Bronchial epithelial cell (primary cell): ENCODE measurements around the gene DOCK9. TPM values are rescaled to one million over a fixed set of nuclear protein-coding genes. Genes with fewer than 3 reads are reported as not detected.

Experiments
- DNase-seq: peaks from one replicate; pipeline ENCODE4 v3.0.0-alpha.2; 2010; ENCODE audit warnings: low read depth
- FAIRE-seq: peaks from 2 replicates; lab custom pipeline; 2011; peaks lifted over from hg19 to GRCh38; lab: Jason Lieb, UNC
- H3K27me3 ChIP-seq: 2 replicates; pipeline ENCODE4 v1.5.1; 2011; ENCODE audit warnings: low read length; ENCODE audit not compliant: control insufficient read depth, insufficient read depth
- H3K36me3 ChIP-seq: 2 replicates; pipeline ENCODE4 v1.5.1; 2011; ENCODE audit warnings: low read length; ENCODE audit not compliant: control insufficient read depth, insufficient read depth
- H3K4me3 ChIP-seq: 2 replicates; pipeline ENCODE4 v1.5.1; 2011; ENCODE audit warnings: mild to moderate bottlenecking, low read depth, low read length, control low read depth
- CTCF ChIP-seq: IDR thresholded peaks from 2 replicates; pipeline ENCODE4 v1.5.1; 2011; ENCODE audit warnings: mild to moderate bottlenecking, moderate library complexity, low read length, control low read depth, inconsistent platforms; ENCODE audit not compliant: insufficient read depth, severe bottlenecking
- total RNA-seq: library from RNA; depleted of rRNA; stranded (reverse); fragments of >200 nt; gene quantifications from 2 replicates; pipeline ENCODE4 v1.2.1, GENCODE V29; 2014

The DOCK9 gene
- total RNA-seq, 1 donor from 2014 or later = 72.9 TPM

DNA sequence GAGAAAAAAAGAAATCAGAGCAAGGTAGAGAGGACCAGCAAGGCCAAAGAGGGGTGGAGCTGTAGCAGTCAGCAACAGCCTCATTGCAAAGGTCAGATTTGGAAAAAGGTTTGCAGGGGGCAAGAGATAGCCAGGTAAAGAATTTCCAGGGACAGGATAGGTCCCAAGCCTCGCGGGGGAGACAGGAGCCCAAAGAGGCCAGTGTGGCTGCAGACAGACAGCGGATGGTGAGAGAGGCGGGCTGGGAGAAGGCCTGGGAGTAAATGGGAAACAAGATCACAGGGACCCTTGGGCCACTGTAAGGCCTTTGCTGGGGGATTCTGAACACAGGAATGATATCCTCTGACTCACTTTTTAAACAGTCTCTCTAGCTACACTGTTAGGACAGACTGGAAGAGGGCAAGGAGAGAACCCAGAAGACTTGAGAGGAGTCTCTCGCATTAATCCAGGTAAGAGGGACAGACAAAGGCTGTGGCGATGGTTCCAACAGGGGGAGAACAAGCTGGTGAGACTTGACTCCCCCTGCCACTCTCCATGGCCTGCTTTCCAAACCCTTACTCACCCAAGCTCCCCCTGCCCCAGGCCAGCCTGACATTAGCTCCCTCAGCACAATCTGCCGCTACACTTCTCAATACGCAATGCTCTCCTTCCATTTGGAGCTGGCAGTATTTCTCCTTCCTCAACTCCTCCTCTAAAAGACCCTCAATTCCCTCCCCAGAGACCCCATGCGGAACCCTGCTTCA, 31.8 kb downstream of the DOCK9 start:
- DNase-seq = no peak
- no peak for TF ChIP-seq CTCF
- Histone ChIP-seq H3K4me3 (no peak overlapping the region), H3K36me3 (no peaks in the 10 kb centered on the region), H3K27me3 (no peaks in the 10 kb centered on the region)
- FAIRE-seq = no peak

GRCh38 chr13:98944336-98944735, 33.5 kb downstream of the DOCK9 start:
- FAIRE-seq (no peak), DNase-seq (peak; percentile 11)
- no peak for TF ChIP-seq CTCF
- H3K27me3 ChIP-seq = no peaks in the 10 kb centered on the region
- H3K36me3 ChIP-seq = no peaks in the 10 kb centered on the region
- H3K4me3 ChIP-seq = no peak overlapping the region

- TF ChIP-seq CTCF = no peak
- peak; percentile 88 for FAIRE-seq
- Histone ChIP-seq H3K4me3 (no peak overlapping the region), H3K27me3 (no peaks in the 10 kb centered on the region), H3K36me3 (no peaks in the 10 kb centered on the region)
- no peak for DNase-seq
Observed at GRCh38 chr13:98942997-98943396, 34.9 kb downstream of the DOCK9 start.

DNA sequence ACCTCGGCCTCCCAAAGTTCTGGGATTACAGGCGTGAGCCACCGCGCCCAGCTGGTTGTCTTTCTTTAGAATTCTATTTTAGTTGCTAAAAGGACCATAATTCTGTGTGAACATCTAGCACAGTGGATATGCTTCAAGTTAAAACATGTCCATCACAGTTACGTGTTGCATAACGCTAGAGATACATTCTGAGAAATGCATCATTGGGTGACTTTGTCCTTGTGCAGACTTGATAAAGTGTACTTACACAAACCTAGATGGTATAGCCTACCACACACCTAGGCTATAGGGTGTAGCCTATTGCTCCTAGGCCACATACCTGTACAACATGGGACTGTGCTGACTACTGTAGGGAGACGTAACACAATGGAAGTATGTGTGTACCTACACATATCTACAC, 35.4 kb downstream of the DOCK9 start:
- no peaks in the 10 kb centered on the region for H3K27me3 ChIP-seq
- no peaks in the 10 kb centered on the region for H3K36me3 ChIP-seq
- DNase-seq (peak; percentile 90), FAIRE-seq (no peak)
- no peak overlapping the region for H3K4me3 ChIP-seq
- TF ChIP-seq CTCF = no peak

DNA sequence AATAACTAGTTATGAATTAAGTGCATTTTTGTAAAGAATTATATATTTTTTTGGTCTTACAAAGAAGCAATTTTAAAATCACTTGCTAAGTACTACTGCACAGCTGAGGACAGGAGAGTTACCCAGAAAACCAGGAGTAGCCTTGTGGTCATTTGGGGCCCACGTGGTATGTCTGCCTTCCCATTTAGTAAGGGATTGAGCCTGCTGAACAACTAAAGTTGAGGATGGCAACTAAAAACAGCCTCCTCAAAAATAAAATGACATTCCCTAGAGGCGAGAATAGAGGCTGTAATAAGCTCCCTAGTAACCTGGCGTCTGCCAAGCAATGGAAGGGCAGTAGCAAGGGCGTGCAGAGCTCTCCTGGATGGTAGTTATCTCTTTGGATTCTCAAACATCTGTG, 36.3 kb downstream of the DOCK9 start:
- no peak overlapping the region for H3K4me3 ChIP-seq
- DNase-seq = no peak
- TF ChIP-seq CTCF = no peak
- no peaks in the 10 kb centered on the region for H3K36me3 ChIP-seq
- FAIRE-seq = no peak
- H3K27me3 ChIP-seq = no peaks in the 10 kb centered on the region

- H3K27me3 ChIP-seq = no peaks in the 10 kb centered on the region
- FAIRE-seq (no peak), DNase-seq (no peak)
- no peak overlapping the region for H3K4me3 ChIP-seq
- no peaks in the 10 kb centered on the region for H3K36me3 ChIP-seq
- no peak for TF ChIP-seq CTCF
Observed at GRCh38 chr13:98941126-98941525, 36.7 kb downstream of the DOCK9 start.
